SK-N-MC (cell line): Measurements from ENCODE around the gene SLC6A6.

Experiments
- EZH2 ChIP-seq: fragments of 200-600 bp; sonication (generic); IDR thresholded peaks from one replicate; pipeline ENCODE4 v1.6.1; 2017; ENCODE audit warnings: antibody characterized with exemption
- FOXP2 ChIP-seq: optimal IDR thresholded peaks from 2 replicates; pipeline ENCODE3; 2011; ENCODE audit warnings: mild to moderate bottlenecking, moderate library complexity; ENCODE audit not compliant: insufficient read depth; ENCODE audit errors: extremely low read length, control extremely low read depth
- POLR2AphosphoS5 ChIP-seq: IDR thresholded peaks from 2 replicates; pipeline ENCODE4 v1.6.1; 2012; ENCODE audit warnings: mild to moderate bottlenecking, low read depth, low read length, borderline replicate concordance

- TF ChIP-seq EZH2: no peak
- TF ChIP-seq POLR2AphosphoS5: no peak
- no peak for TF ChIP-seq FOXP2
Measured at GRCh38 chr3:14462738-14463137, 60.3 kb downstream of the SLC6A6 start.
